ENCODE data around the gene GLT6D1. TPM values are rescaled to one million over a fixed set of nuclear protein-coding genes. Genes with fewer than 3 reads are reported as not detected.

Gene GLT6D1, protein sequence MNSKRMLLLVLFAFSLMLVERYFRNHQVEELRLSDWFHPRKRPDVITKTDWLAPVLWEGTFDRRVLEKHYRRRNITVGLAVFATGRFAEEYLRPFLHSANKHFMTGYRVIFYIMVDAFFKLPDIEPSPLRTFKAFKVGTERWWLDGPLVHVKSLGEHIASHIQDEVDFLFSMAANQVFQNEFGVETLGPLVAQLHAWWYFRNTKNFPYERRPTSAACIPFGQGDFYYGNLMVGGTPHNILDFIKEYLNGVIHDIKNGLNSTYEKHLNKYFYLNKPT
- 0.19 TPM in 1 of 2 replicates, not detected in the other for total RNA-seq
- total RNA-seq (2013), result not detected
- not detected in 2 replicates for polyA plus RNA-seq
- polyA minus RNA-seq, result not detected in 2 replicates

DNA sequence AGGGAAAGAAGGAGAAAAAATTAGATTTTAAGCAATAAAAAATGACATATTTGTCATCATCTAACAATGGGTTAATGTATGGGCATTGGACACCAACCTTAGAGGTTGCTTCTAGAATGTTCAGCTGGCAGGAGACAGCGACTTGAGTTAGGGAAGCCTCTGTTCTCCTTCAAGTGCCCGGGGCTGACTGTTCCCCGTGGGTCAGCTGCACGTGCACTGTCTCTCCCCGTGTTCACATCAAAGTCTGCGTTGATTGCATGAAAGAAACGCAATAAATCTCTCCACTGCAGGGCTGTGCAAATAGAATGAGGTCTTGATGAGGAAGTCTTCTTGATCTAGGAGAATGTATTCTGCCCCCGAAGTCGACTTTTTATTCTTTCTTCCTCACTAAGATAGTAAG is at the start of gene GLT6D1:
Gene GLT6D1, minus strand, starts transcription at position 345 of the 400 bp plus-strand sequence. CDS start 353 bp downstream, outside the sequence.
- Histone ChIP-seq H3K27ac (ENCODE audit: low read length in 2 of 2) (no peak within 1 kb of the TSS), H4K20me1 (ENCODE audit: control insufficient read depth, insufficient read depth, low read length, poor library complexity, severe bottlenecking) (no peaks in the 10 kb centered on the region), H3K4me3 (ENCODE audit: control extremely low read depth in 1 of 5, extremely low read depth in 1 of 5, insufficient read depth in 1 of 5, low read depth in 2 of 5, low read length in 4 of 5) (no peak within 1 kb of the TSS), H3K4me2 (replicated peaks; ENCODE audit: low read depth, low read length, poor library complexity, severe bottlenecking) (no peak within 1 kb of the TSS), H3K79me2 (ENCODE audit: control insufficient read depth, insufficient read depth, low read length) (no peaks in the 10 kb centered on the region), H3K9ac (ENCODE audit: low read length) (no peak within 1 kb of the TSS), H3K36me3 (replicated peaks in 1 of 2; ENCODE audit: control extremely low read depth in 1 of 2, control insufficient read depth in 1 of 2, extremely low read depth in 1 of 2, insufficient read depth in 2 of 2, low read length in 1 of 2) (no peaks in the 10 kb centered on the region), H3K9me3 (ENCODE audit: control extremely low read depth in 1 of 3, control insufficient read depth in 2 of 3, insufficient read depth in 1 of 3, low read length in 2 of 3) (peaks cover 0 to under 1% (median under 1%) of the 10 kb centered on the region in 3 donors), H3K27me3 (replicated peaks in 1 of 4; ENCODE audit: control extremely low read depth in 1 of 4, control insufficient read depth in 3 of 4, insufficient read depth in 4 of 4, low read length in 3 of 4) (no peaks in the 10 kb centered on the region), H3K4me1 (ENCODE audit: control insufficient read depth in 2 of 2, insufficient read depth in 2 of 2, low read length in 2 of 2) (no peaks in the 10 kb centered on the region), H2AFZ (ENCODE audit: insufficient read depth, low read depth, low read length, poor library complexity, severe bottlenecking) (no peak within 1 kb of the TSS)
- no peak for TF ChIP-seq EZH2 (IDR thresholded peaks at IDR 0.05; ENCODE audit: borderline replicate concordance, insufficient read depth, low read depth, low read length, poor library complexity, severe bottlenecking)
- TF ChIP-seq, protein P1, sequence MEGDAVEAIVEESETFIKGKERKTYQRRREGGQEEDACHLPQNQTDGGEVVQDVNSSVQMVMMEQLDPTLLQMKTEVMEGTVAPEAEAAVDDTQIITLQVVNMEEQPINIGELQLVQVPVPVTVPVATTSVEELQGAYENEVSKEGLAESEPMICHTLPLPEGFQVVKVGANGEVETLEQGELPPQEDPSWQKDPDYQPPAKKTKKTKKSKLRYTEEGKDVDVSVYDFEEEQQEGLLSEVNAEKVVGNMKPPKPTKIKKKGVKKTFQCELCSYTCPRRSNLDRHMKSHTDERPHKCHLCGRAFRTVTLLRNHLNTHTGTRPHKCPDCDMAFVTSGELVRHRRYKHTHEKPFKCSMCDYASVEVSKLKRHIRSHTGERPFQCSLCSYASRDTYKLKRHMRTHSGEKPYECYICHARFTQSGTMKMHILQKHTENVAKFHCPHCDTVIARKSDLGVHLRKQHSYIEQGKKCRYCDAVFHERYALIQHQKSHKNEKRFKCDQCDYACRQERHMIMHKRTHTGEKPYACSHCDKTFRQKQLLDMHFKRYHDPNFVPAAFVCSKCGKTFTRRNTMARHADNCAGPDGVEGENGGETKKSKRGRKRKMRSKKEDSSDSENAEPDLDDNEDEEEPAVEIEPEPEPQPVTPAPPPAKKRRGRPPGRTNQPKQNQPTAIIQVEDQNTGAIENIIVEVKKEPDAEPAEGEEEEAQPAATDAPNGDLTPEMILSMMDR (IDR thresholded peaks at IDR 0.05), result no peak
- ATAC-seq (ENCODE audit: low read depth) (no peak), DNase-seq (no peak)
- Mint-ChIP-seq H3K4me3 (no peak within 1 kb of the TSS), H3K4me1 (no peaks in the 10 kb centered on the region), H3K27me3 (peaks cover 32% of the 10 kb centered on the region), H3K9me3 (ENCODE audit: insufficient read depth) (peaks cover 3% of the 10 kb centered on the region), H3K27ac (no peak within 1 kb of the TSS)
- POLR2A ChIA-PET, result no interaction called here
- intact Hi-C loops (cut with micrococcal nuclease), result no loop called here
- CTCF ChIA-PET, result no interaction called here
- WGBS (ENCODE audit: insufficient coverage), result 90% methylated on average over 5 of the region's 9 CpGs

DNA sequence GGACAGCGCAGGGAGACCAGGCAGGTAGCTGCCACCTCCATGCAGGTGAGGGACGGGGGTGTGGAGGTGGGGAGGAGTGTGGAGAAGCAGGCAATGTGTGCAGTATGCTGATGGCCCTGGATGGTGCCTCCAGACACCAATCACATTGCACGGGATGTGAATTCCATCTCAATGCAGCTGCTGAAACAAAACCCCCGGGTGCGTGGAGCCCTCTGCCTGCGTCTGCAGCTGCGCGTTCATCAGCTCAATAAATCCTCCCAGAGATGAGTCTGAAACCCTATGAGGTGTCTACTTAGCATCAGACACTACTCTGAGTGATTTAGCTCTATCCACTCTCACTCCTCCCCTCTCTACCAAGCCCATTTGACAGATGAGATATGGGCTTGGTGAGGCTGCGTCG is 49.7 kb upstream of the GLT6D1 start:
- Histone ChIP-seq H2AFZ (ENCODE audit: insufficient read depth, low read depth, low read length, poor library complexity, severe bottlenecking) (no peak overlapping the region), H3K27me3 (replicated peaks in 1 of 4; ENCODE audit: control extremely low read depth in 1 of 4, control insufficient read depth in 3 of 4, insufficient read depth in 4 of 4, low read length in 3 of 4) (no peaks in the 10 kb centered on the region), H3K4me3 (ENCODE audit: control extremely low read depth in 1 of 5, extremely low read depth in 1 of 5, insufficient read depth in 1 of 5, low read depth in 2 of 5, low read length in 4 of 5) (no peak overlapping the region), H3K79me2 (ENCODE audit: control insufficient read depth, insufficient read depth, low read length) (no peaks in the 10 kb centered on the region), H3K27ac (ENCODE audit: low read length in 2 of 2) (no peak overlapping the region), H3K4me2 (replicated peaks; ENCODE audit: low read depth, low read length, poor library complexity, severe bottlenecking) (no peak overlapping the region), H3K9me3 (ENCODE audit: control extremely low read depth in 1 of 3, control insufficient read depth in 2 of 3, insufficient read depth in 1 of 3, low read length in 2 of 3) (peaks cover 0 to 7% (median 0%) of the 10 kb centered on the region in 3 donors), H4K20me1 (ENCODE audit: control insufficient read depth, insufficient read depth, low read length, poor library complexity, severe bottlenecking) (no peaks in the 10 kb centered on the region), H3K36me3 (replicated peaks in 1 of 2; ENCODE audit: control extremely low read depth in 1 of 2, control insufficient read depth in 1 of 2, extremely low read depth in 1 of 2, insufficient read depth in 2 of 2, low read length in 1 of 2) (no peaks in the 10 kb centered on the region), H3K9ac (ENCODE audit: low read length) (no peak overlapping the region), H3K4me1 (ENCODE audit: control insufficient read depth in 2 of 2, insufficient read depth in 2 of 2, low read length in 2 of 2) (no peaks in the 10 kb centered on the region)
- POLR2A ChIA-PET, result no interaction called here
- Mint-ChIP-seq H3K9me3 (ENCODE audit: insufficient read depth) (no peaks in the 10 kb centered on the region), H3K4me3 (no peak overlapping the region), H3K27me3 (peaks cover 3% of the 10 kb centered on the region), H3K4me1 (no peaks in the 10 kb centered on the region), H3K27ac (no peak overlapping the region)
- 86% methylated on average over 9 of the region's 10 CpGs for WGBS (ENCODE audit: insufficient coverage)
- intact Hi-C loops (cut with micrococcal nuclease), result no loop called here
- TF ChIP-seq EZH2 (IDR thresholded peaks at IDR 0.05; ENCODE audit: borderline replicate concordance, insufficient read depth, low read depth, low read length, poor library complexity, severe bottlenecking), result no peak
- TF ChIP-seq, protein P1 (IDR thresholded peaks at IDR 0.05), result no peak
- CTCF ChIA-PET, result no interaction called here
- no peak for ATAC-seq (ENCODE audit: low read depth)
- DNase-seq, result no peak
